HEK293 (cell line): Measurements from ENCODE around the gene BHMT.

Source experiments
- CTCF ChIA-PET: fragments of 350-600 bp; formaldehyde crosslinking; extraction: SDS; loops from one replicate; lab custom pipeline; 2021; ENCODE audit warnings: antibody characterized with exemption; lab: Yijun Ruan, JAX
- POLR2A ChIA-PET: fragments of 300-600 bp; formaldehyde crosslinking; extraction: SDS; loops from one replicate; lab custom pipeline; 2020; ENCODE audit warnings: antibody characterized with exemption, inconsistent platforms; lab: Yijun Ruan, JAX
- H3K27ac ChIP-seq: fragments of 200-500 bp; sonication (Bioruptor generic); 2 replicates; pipeline ENCODE4 v1.5.1; 2014; ENCODE audit warnings: low read depth, low read length, control low read depth, inconsistent platforms; ENCODE audit errors: extremely low read depth
- H3K36me3 ChIP-seq, 2 experiments: fragments of 200-500 bp in 1 of 2; sonication (Bioruptor generic) in 1 of 2; 1 replicate in 1 of 2; 2 replicates in 1 of 2; pipeline ENCODE4 v1.5.1; 2014 to 2017; ENCODE audit warnings: inconsistent platforms in 2 of 2, low read length in 2 of 2; ENCODE audit not compliant: control insufficient read depth in 2 of 2, insufficient read depth in 1 of 2
- H3K4me1 ChIP-seq: fragments of 200-500 bp; sonication (Bioruptor generic); 2 replicates; pipeline ENCODE4 v1.5.1; 2014; ENCODE audit warnings: mild to moderate bottlenecking, low read length, inconsistent platforms; ENCODE audit not compliant: control insufficient read depth, insufficient read depth
- H3K4me3 ChIP-seq: 2 replicates; pipeline ENCODE4 v1.5.1; 2011; ENCODE audit warnings: low read depth, mild to moderate bottlenecking, control low read depth, low read length, moderate library complexity
- H3K9me3 ChIP-seq: fragments of 200-500 bp; sonication (Bioruptor generic); 2 replicates; pipeline ENCODE4 v1.5.1; 2014; ENCODE audit warnings: low read depth, low read length, inconsistent platforms; ENCODE audit not compliant: control insufficient read depth, insufficient read depth
- BCL11B ChIP-seq: fragments of 450-650 bp; formaldehyde crosslinking; IDR thresholded peaks from 2 replicates; pipeline ENCODE4 v1.5.1; 2016; ENCODE audit warnings: low read depth, missing biosample characterization, missing genetic modification characterization
- EGR2 ChIP-seq: fragments of 450-650 bp; formaldehyde crosslinking; IDR thresholded peaks from 2 replicates; pipeline ENCODE4 v1.5.1; 2016; ENCODE audit warnings: low read depth, missing biosample characterization, missing genetic modification characterization
- GFI1B ChIP-seq: fragments of 450-650 bp; formaldehyde crosslinking; IDR thresholded peaks from 2 replicates; pipeline ENCODE4 v1.5.1; 2016; ENCODE audit warnings: missing biosample characterization, missing genetic modification characterization
- GLIS1 ChIP-seq: fragments of 450-650 bp; formaldehyde crosslinking; IDR thresholded peaks from 2 replicates; pipeline ENCODE4 v1.5.1; 2016; ENCODE audit warnings: missing biosample characterization, missing genetic modification characterization
- KLF1 ChIP-seq: fragments of 450-650 bp; formaldehyde crosslinking; IDR thresholded peaks from 2 replicates; pipeline ENCODE4 v1.5.1; 2016; ENCODE audit warnings: missing biosample characterization, missing genetic modification characterization
- KLF9 ChIP-seq: fragments of 450-650 bp; formaldehyde crosslinking; IDR thresholded peaks from 2 replicates; pipeline ENCODE4 v1.5.1; 2016; ENCODE audit warnings: missing biosample characterization, missing genetic modification characterization, low read depth
- SETDB1 ChIP-seq: IDR thresholded peaks from one replicate; pipeline ENCODE4 v1.6.1; 2017; ENCODE audit warnings: mild to moderate bottlenecking, low read length, moderate library complexity, mixed read lengths; ENCODE audit not compliant: insufficient read length
- YY2 ChIP-seq: fragments of 450-650 bp; formaldehyde crosslinking; IDR thresholded peaks from 2 replicates; pipeline ENCODE4 v1.5.1; 2016; ENCODE audit warnings: missing biosample characterization, missing genetic modification characterization
- ZBTB20 ChIP-seq: fragments of 450-650 bp; formaldehyde crosslinking; IDR thresholded peaks from 2 replicates; pipeline ENCODE4 v1.5.1; 2016; ENCODE audit warnings: missing biosample characterization, missing genetic modification characterization
- ZFHX2 ChIP-seq: fragments of 450-650 bp; formaldehyde crosslinking; conservative IDR thresholded peaks from 2 replicates; pipeline ENCODE4 v1.5.1; 2016; ENCODE audit warnings: missing biosample characterization, missing genetic modification characterization
- ZFP3 ChIP-seq: fragments of 450-650 bp; formaldehyde crosslinking; IDR thresholded peaks from 2 replicates; pipeline ENCODE4 v1.5.1; 2016; ENCODE audit warnings: low read depth, missing biosample characterization, missing genetic modification characterization
- ZIC2 ChIP-seq: fragments of 450-650 bp; formaldehyde crosslinking; IDR thresholded peaks from 2 replicates; pipeline ENCODE4 v1.5.1; 2016; ENCODE audit warnings: missing biosample characterization, missing genetic modification characterization
- ZNF202 ChIP-seq: fragments of 450-650 bp; formaldehyde crosslinking; IDR thresholded peaks from 2 replicates; pipeline ENCODE4 v1.5.1; 2016; ENCODE audit warnings: missing biosample characterization, missing genetic modification characterization, borderline replicate concordance
- ZNF211 ChIP-seq: fragments of 450-650 bp; formaldehyde crosslinking; IDR thresholded peaks from 2 replicates; pipeline ENCODE4 v1.5.1; 2016; ENCODE audit warnings: low read depth, missing biosample characterization, missing genetic modification characterization
- ZNF302 ChIP-seq: fragments of 450-650 bp; formaldehyde crosslinking; IDR thresholded peaks from 2 replicates; pipeline ENCODE4 v1.5.1; 2016; ENCODE audit warnings: missing biosample characterization, missing genetic modification characterization, low read depth
- ZNF341 ChIP-seq: fragments of 450-650 bp; formaldehyde crosslinking; IDR thresholded peaks from 2 replicates; pipeline ENCODE4; 2016; ENCODE audit warnings: low read depth, missing biosample characterization, missing genetic modification characterization
- ZNF514 ChIP-seq: fragments of 450-650 bp; formaldehyde crosslinking; IDR thresholded peaks from 2 replicates; pipeline ENCODE4 v1.5.1; 2016; ENCODE audit warnings: missing biosample characterization, missing genetic modification characterization
- ZNF624 ChIP-seq: fragments of 450-650 bp; formaldehyde crosslinking; IDR thresholded peaks from 2 replicates; pipeline ENCODE4 v1.5.1; 2017; ENCODE audit warnings: missing biosample characterization, missing genetic modification characterization
- TF ChIP-seq, protein P1 (sequence below): fragments of 450-650 bp; formaldehyde crosslinking; IDR thresholded peaks from 2 replicates; pipeline ENCODE4 v1.5.1; 2016; ENCODE audit warnings: missing biosample characterization, missing genetic modification characterization
- TF ChIP-seq, protein P2 (sequence below): fragments of 450-650 bp; formaldehyde crosslinking; IDR thresholded peaks from 2 replicates; pipeline ENCODE4 v1.5.1; 2016; ENCODE audit warnings: missing biosample characterization, missing genetic modification characterization
- TF ChIP-seq, protein P3 (sequence below): fragments of 450-650 bp; formaldehyde crosslinking; IDR thresholded peaks from 2 replicates; pipeline ENCODE4 v1.5.1; 2016; ENCODE audit warnings: missing biosample characterization, missing genetic modification characterization

Gene BHMT

DNA sequence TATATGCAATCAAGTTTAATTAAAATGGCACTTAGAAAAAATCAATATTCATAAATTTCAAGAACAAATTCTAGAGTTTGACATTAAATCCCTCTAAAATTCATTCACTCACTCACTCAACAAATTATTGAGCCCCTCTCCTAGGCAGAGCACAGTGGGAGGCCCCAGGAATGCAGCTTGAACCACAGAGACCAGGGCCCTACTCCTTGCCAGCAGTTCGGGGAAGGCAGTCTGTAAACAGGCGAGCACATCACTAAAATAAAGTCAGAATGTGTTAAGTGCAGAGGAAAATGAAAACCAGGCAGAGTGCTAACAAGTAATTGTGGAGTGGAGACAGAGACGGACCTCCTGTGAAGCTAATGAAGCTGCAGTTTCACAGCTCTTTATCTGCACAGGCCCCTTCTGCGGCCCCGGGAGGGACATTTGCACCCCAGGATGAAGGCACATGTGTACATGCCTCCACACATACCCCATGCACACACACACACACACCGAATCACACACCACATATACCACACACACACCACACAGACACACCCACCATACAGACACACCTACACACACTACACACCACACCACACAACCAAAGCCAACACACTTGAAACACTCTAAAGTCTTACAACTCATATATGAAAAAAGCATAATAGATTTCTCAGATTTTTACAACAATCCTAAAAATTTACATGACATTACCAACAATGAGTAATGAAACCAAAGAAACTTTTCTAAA is 40.5 kb downstream of the BHMT start:
- no peak overlapping the region for H3K27ac ChIP-seq
- POLR2A ChIA-PET, result no interaction called here
- H3K4me1 ChIP-seq, result 0 out of 2 replicates have a peak, but pooled peaks cover 2% of the 10 kb centered on the region
- no peaks in the 10 kb centered on the region for H3K36me3 ChIP-seq
- CTCF ChIA-PET, result interaction anchor here (0.9 kb wide), 1 partner anchor 312 kb away, joined by 4 read pairs; no protein-coding TSS in a partner anchor
- no peaks in the 10 kb centered on the region for H3K9me3 ChIP-seq
- TF ChIP-seq ZIC2 (tag by site-specific recombination) (peak; percentile 42; the same call in 1 of the 2 replicates), ZNF302 (tag by site-specific recombination) (no peak), ZFP3 (tag by site-specific recombination) (no peak), KLF1 (tag by site-specific recombination) (no peak), ZNF624 (no peak), ZNF514 (tag by site-specific recombination) (peak; percentile 43; the same call in 1 of the 2 replicates), YY2 (tag by site-specific recombination) (no peak), ZNF202 (tag by site-specific recombination) (no peak), ZNF211 (tag by site-specific recombination) (0 out of 2 replicates have a peak, but pooled peaks have one; percentile 42), SETDB1 (no peak), GFI1B (tag by site-specific recombination) (no peak), ZFHX2 (peak; percentile 65), EGR2 (peak; percentile 54), ZBTB20 (tag by site-specific recombination) (0 out of 2 replicates have a peak, but pooled peaks have one; percentile 20), BCL11B (tag by site-specific recombination) (no peak), GLIS1 (peak; percentile 54; the same call in 1 of the 2 replicates), ZNF341 (tag by site-specific recombination) (no peak), KLF9 (tag by site-specific recombination) (peak; percentile 65)
- TF ChIP-seq, protein P1, sequence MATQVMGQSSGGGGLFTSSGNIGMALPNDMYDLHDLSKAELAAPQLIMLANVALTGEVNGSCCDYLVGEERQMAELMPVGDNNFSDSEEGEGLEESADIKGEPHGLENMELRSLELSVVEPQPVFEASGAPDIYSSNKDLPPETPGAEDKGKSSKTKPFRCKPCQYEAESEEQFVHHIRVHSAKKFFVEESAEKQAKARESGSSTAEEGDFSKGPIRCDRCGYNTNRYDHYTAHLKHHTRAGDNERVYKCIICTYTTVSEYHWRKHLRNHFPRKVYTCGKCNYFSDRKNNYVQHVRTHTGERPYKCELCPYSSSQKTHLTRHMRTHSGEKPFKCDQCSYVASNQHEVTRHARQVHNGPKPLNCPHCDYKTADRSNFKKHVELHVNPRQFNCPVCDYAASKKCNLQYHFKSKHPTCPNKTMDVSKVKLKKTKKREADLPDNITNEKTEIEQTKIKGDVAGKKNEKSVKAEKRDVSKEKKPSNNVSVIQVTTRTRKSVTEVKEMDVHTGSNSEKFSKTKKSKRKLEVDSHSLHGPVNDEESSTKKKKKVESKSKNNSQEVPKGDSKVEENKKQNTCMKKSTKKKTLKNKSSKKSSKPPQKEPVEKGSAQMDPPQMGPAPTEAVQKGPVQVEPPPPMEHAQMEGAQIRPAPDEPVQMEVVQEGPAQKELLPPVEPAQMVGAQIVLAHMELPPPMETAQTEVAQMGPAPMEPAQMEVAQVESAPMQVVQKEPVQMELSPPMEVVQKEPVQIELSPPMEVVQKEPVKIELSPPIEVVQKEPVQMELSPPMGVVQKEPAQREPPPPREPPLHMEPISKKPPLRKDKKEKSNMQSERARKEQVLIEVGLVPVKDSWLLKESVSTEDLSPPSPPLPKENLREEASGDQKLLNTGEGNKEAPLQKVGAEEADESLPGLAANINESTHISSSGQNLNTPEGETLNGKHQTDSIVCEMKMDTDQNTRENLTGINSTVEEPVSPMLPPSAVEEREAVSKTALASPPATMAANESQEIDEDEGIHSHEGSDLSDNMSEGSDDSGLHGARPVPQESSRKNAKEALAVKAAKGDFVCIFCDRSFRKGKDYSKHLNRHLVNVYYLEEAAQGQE, result no peak
- TF ChIP-seq, protein P2, sequence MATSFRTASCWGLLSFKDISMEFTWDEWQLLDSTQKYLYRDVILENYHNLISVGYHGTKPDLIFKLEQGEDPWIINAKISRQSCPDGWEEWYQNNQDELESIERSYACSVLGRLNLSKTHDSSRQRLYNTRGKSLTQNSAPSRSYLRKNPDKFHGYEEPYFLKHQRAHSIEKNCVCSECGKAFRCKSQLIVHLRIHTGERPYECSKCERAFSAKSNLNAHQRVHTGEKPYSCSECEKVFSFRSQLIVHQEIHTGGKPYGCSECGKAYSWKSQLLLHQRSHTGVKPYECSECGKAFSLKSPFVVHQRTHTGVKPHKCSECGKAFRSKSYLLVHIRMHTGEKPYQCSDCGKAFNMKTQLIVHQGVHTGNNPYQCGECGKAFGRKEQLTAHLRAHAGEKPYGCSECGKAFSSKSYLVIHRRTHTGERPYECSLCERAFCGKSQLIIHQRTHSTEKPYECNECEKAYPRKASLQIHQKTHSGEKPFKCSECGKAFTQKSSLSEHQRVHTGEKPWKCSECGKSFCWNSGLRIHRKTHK, result no peak
- TF ChIP-seq, protein P3, sequence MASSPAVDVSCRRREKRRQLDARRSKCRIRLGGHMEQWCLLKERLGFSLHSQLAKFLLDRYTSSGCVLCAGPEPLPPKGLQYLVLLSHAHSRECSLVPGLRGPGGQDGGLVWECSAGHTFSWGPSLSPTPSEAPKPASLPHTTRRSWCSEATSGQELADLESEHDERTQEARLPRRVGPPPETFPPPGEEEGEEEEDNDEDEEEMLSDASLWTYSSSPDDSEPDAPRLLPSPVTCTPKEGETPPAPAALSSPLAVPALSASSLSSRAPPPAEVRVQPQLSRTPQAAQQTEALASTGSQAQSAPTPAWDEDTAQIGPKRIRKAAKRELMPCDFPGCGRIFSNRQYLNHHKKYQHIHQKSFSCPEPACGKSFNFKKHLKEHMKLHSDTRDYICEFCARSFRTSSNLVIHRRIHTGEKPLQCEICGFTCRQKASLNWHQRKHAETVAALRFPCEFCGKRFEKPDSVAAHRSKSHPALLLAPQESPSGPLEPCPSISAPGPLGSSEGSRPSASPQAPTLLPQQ, result no peak
- H3K4me3 ChIP-seq, result no peak overlapping the region
